MCF 10A (cell line): Measurements from ENCODE around the gene OR5AC2. TPM values are rescaled to one million over a fixed set of nuclear protein-coding genes. Genes with fewer than 3 reads are reported as not detected.

Experiments
- BruUV-seq: library from RNA; stranded (reverse); fragments of 400-500 nt; replicated peaks from 2 replicates; lab custom pipeline; 2021; lab: Mats Ljungman, UMichigan
- CTCF ChIA-PET: fragments of 300-600 bp; sonication (Branson Sonifier 250); formaldehyde crosslinking; extraction: SDS; loops from one replicate; lab custom pipeline; 2021; ENCODE audit warnings: antibody characterized with exemption, inconsistent platforms; lab: Yijun Ruan, JAX
- POLR2A ChIA-PET: fragments of 300-600, 350-650 bp; sonication (Branson Sonifier 250); formaldehyde crosslinking; extraction: SDS; loops from one replicate; lab custom pipeline; 2020; ENCODE audit warnings: antibody characterized with exemption, inconsistent platforms; lab: Yijun Ruan, JAX
- DNase-seq: peaks from one replicate; pipeline ENCODE4 v3.0.0-alpha.2; 2018; ENCODE audit not compliant: unreplicated experiment
- H3K27ac Mint-ChIP-seq: one replicate; pipeline ENCODE4 v1.8.0; 2022; ENCODE audit warnings: mild to moderate bottlenecking, low read depth, mixed read lengths; ENCODE audit not compliant: unreplicated experiment
- H3K27me3 Mint-ChIP-seq: one replicate; pipeline ENCODE4 v1.8.0; 2022; ENCODE audit warnings: mixed read lengths; ENCODE audit not compliant: insufficient read depth, unreplicated experiment
- H3K36me3 Mint-ChIP-seq: one replicate; pipeline ENCODE4 v1.8.0; 2022; ENCODE audit warnings: mild to moderate bottlenecking, moderate library complexity, mixed read lengths; ENCODE audit not compliant: insufficient read depth, unreplicated experiment
- H3K4me1 Mint-ChIP-seq: one replicate; pipeline ENCODE4 v1.8.0; 2022; ENCODE audit warnings: mixed read lengths; ENCODE audit not compliant: insufficient read depth, unreplicated experiment
- H3K4me3 Mint-ChIP-seq: one replicate; pipeline ENCODE4 v1.8.0; 2022; ENCODE audit warnings: mild to moderate bottlenecking, moderate library complexity, mixed read lengths; ENCODE audit not compliant: unreplicated experiment
- H3K9me3 Mint-ChIP-seq: one replicate; pipeline ENCODE4 v1.8.0; 2022; ENCODE audit warnings: mixed read lengths; ENCODE audit not compliant: unreplicated experiment
- intact Hi-C: fragments of 100-400 bp; cut with micrococcal nuclease; formaldehyde crosslinking; loops from 2 replicates; pipeline ENCODE4 v1.14.1; 2022
- total RNA-seq: library from RNA; stranded (reverse); gene quantifications from 2 replicates; pipeline ENCODE4 v1.2.3, GENCODE V29; 2022
- TF ChIP-seq, protein P1 (sequence below): fragments of 200-600 bp; IDR thresholded peaks from one replicate; pipeline ENCODE4 v1.8.0; 2022; ENCODE audit warnings: antibody characterized with exemption, mild to moderate bottlenecking; ENCODE audit not compliant: unreplicated experiment

Gene OR5AC2
- total RNA-seq, 1 experiment from 2014 or later, result not detected

- TF ChIP-seq, protein P1, sequence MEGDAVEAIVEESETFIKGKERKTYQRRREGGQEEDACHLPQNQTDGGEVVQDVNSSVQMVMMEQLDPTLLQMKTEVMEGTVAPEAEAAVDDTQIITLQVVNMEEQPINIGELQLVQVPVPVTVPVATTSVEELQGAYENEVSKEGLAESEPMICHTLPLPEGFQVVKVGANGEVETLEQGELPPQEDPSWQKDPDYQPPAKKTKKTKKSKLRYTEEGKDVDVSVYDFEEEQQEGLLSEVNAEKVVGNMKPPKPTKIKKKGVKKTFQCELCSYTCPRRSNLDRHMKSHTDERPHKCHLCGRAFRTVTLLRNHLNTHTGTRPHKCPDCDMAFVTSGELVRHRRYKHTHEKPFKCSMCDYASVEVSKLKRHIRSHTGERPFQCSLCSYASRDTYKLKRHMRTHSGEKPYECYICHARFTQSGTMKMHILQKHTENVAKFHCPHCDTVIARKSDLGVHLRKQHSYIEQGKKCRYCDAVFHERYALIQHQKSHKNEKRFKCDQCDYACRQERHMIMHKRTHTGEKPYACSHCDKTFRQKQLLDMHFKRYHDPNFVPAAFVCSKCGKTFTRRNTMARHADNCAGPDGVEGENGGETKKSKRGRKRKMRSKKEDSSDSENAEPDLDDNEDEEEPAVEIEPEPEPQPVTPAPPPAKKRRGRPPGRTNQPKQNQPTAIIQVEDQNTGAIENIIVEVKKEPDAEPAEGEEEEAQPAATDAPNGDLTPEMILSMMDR, result peak; percentile 79
- Mint-ChIP-seq H3K27ac (no peak overlapping the region), H3K27me3 (peaks cover 70% of the 10 kb centered on the region), H3K36me3 (no peaks in the 10 kb centered on the region), H3K9me3 (no peaks in the 10 kb centered on the region), H3K4me3 (peak overlapping the region; percentile 59), H3K4me1 (no peaks in the 10 kb centered on the region)
- BruUV-seq, result no TSS peak
- intact Hi-C loops, result loop anchor here (1.0 to 10.0 kb wide), 7 partner anchors 145 to 775 kb away; partner anchors contain the start of genes CLDND1 and CPOX
- DNase-seq, result peak; percentile 86
- ChIA-PET POLR2A (interaction anchor here (1.0 kb wide), 1 partner anchor 12 kb away, joined by 3 read pairs; no protein-coding TSS in a partner anchor), CTCF (interaction anchor here (0.6 to 5.4 kb wide), 43 partner anchors 8 to 962 kb away, joined by 3 to 82 read pairs (median 4); partner anchors contain the start of gene CPOX)
These were observed 47.5 kb upstream of the OR5AC2 start for GRCh38 chr3:98039322-98040024.

GRCh38 chr3:98041350-98041749, 45.6 kb upstream of the OR5AC2 start:
- ChIA-PET CTCF (interaction anchor here (0.6 to 5.4 kb wide), 11 partner anchors 285 to 843 kb away, joined by 3 to 82 read pairs (median 4); no protein-coding TSS in a partner anchor), POLR2A (interaction anchor here (1.0 kb wide), 1 partner anchor 552 kb away, joined by 5 read pairs; the partner anchor contains the start of gene CPOX)
- H3K36me3 Mint-ChIP-seq, result no peaks in the 10 kb centered on the region
- TF ChIP-seq, protein P1, result no peak
- DNase-seq, result no peak
- no peak overlapping the region for H3K27ac Mint-ChIP-seq
- intact Hi-C loops, result no loop called here
- H3K4me1 Mint-ChIP-seq, result no peaks in the 10 kb centered on the region
- no TSS peak for BruUV-seq
- H3K27me3 Mint-ChIP-seq, result peaks cover 78% of the 10 kb centered on the region
- H3K9me3 Mint-ChIP-seq, result no peaks in the 10 kb centered on the region
- no peak overlapping the region for H3K4me3 Mint-ChIP-seq

- TF ChIP-seq, protein P1, result no peak
- POLR2A ChIA-PET, result interaction anchor here (0.6 kb wide), 1 partner anchor 278 kb away, joined by 3 read pairs; no protein-coding TSS in a partner anchor
- intact Hi-C loops, result no loop called here
- no peaks in the 10 kb centered on the region for H3K36me3 Mint-ChIP-seq
- no TSS peak for BruUV-seq
- DNase-seq, result no peak
- no peaks in the 10 kb centered on the region for H3K4me1 Mint-ChIP-seq
- H3K27ac Mint-ChIP-seq, result no peak overlapping the region
- peaks cover 70% of the 10 kb centered on the region for H3K27me3 Mint-ChIP-seq
- H3K4me3 Mint-ChIP-seq, result no peak overlapping the region
- CTCF ChIA-PET, result interaction anchor here (0.6 to 3.5 kb wide), 7 partner anchors 10 to 1040 kb away, joined by 3 to 21 read pairs (median 3); no protein-coding TSS in a partner anchor
- H3K9me3 Mint-ChIP-seq, result no peaks in the 10 kb centered on the region
These were observed 38.4 kb upstream of the OR5AC2 start for GRCh38 chr3:98048586-98048985.

DNA sequence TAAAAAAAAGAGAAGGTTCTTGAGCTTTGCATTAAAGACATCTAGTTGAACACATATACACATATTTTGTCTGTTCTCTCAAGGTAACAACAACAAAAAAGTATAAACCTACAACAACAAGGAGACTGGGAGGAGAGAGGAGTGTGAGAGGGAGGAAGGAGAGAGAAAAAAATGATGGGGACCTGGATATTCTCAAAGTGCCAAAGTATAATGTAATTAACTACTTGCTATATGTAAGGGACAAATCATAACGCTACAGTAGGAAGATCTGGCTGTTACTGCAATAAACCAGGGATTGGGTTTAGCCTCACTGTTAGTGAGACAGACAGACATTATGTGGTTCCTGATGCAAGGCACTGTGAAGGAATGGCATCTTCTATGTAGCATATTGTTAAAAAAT, 37.7 kb upstream of the OR5AC2 start:
- Mint-ChIP-seq H3K9me3 (no peaks in the 10 kb centered on the region), H3K27me3 (peaks cover 63% of the 10 kb centered on the region), H3K27ac (no peak overlapping the region), H3K4me3 (no peak overlapping the region), H3K4me1 (no peaks in the 10 kb centered on the region), H3K36me3 (no peaks in the 10 kb centered on the region)
- intact Hi-C loops, result no loop called here
- ChIA-PET CTCF (interaction anchor here (0.6 to 3.5 kb wide), 5 partner anchors 10 to 1040 kb away, joined by 3 to 21 read pairs (median 3); no protein-coding TSS in a partner anchor), POLR2A (no interaction called here)
- no peak for DNase-seq
- TF ChIP-seq, protein P1, result no peak
- no TSS peak for BruUV-seq
